HG02970 (cell line): Measurements from ENCODE around the gene SLC11A1.

Experiments used
- ATAC-seq: cut with Tn5 transposase; IDR thresholded peaks from one replicate; pipeline ENCODE4 v1.9.1; 2021; ENCODE audit warnings: mild to moderate bottlenecking, moderate library complexity, moderate number of reproducible peaks; ENCODE audit not compliant: unreplicated experiment, low FRiP score

The SLC11A1 gene

DNA sequence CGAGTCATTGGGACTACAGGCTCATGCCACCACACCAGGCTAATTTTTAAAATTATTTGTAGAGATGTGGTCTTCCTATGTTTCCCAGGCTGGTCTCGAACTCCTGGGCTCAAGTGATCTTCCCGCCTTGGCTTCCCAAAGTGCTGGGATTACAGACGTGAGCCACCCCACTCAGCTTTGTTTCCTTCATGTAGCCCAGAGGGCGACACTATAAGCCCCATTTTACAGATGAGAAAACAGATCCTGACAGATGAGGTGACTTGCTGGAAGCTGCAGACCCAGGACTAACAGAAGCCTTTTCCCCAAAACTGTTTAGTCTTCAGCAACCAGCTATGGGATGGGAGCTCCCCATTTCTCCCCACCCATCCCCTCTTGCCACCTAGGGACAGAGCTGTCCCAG is 10.4 kb downstream of the SLC11A1 start:
- ATAC-seq, result no peak

DNA sequence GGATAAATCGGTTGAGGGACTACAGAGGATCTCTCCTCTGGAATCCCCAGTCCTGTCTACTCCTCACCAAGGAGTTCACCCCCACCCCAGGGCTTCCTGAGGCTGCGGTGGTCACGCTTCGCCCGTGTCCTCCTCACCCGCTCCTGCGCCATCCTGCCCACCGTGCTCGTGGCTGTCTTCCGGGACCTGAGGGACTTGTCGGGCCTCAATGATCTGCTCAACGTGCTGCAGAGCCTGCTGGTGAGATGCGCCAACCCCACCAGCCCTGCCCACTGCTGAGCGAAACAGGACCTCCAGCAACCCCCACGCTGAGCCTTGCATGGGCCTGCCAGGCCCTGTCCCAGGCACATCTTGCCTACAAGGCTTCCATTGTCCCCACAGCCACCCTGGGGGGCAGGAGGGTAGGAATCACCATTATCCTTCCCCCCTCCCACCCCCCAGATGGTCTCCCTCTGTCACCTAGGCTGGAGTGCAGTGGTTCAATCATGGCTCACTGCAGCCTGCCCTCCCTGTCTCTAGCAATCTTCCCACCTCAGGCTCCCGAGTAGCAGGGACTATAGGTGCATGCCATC is 10.9 kb downstream of the SLC11A1 start:
- ATAC-seq, result no peak

DNA sequence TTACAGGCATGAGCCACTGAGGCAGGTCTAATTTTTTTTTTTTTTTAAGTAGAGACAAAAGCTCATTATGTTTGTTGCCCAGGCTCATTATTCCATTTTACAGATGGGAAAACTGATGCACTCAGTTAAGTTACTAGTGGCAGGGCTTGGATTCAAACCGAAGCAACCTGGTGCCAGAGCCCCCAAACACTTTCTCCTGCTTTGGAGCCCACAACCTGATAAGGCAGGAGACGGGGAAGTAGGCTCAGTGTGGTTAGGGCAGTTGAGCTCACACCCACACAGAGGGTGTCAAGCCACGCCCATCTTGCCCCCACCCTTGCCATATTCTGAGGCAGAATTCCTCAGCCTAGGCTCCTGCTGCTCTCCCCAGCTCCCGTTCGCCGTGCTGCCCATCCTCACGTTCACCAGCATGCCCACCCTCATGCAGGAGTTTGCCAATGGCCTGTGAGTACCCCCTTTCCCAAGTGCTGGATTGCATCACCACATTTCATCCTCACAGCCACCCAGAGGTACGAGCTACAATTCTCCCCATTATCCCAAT is 11.7 kb downstream of the SLC11A1 start:
- no peak for ATAC-seq

DNA sequence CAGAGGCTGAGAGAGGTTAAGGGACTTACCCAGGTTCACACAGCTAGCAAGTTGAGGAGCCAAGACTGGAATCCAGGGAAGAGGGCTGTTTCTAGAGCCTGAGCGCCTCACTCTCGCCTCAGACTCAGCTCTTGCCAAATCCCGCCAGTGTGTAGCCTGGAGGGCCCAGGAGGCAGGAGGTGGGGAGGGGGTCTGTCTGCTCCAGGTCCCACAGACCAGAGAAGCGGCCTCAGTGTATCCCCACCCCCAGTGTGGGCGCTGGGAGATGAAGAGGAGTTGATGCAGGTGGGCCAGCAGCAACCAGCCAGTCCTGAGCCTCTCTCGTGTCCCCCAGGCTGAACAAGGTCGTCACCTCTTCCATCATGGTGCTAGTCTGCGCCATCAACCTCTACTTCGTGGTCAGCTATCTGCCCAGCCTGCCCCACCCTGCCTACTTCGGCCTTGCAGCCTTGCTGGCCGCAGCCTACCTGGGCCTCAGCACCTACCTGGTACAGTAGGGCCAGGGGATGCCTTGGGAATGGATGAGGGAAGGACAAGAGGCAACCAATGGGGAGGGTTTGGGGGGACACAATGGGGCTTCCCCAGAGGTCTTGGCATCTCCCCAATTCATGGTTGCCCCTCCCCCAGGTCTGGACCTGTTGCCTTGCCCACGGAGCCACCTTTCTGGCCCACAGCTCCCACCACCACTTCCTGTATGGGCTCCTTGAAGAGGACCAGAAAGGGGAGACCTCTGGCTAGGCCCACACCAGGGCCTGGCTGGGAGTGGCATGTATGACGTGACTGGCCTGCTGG is 12.4 kb downstream of the SLC11A1 start:
- ATAC-seq, result no peak

DNA sequence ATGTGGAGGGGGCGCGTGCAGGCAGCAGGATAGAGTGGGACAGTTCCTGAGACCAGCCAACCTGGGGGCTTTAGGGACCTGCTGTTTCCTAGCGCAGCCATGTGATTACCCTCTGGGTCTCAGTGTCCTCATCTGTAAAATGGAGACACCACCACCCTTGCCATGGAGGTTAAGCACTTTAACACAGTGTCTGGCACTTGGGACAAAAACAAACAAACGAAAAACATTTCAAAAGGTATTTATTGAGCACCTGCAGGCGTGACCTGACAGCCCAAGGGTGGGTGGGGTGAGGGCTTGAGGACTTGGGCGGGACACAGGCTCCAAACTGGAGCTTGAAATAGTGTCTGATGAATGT is 13.0 kb downstream of the SLC11A1 start:
- no peak for ATAC-seq

DNA sequence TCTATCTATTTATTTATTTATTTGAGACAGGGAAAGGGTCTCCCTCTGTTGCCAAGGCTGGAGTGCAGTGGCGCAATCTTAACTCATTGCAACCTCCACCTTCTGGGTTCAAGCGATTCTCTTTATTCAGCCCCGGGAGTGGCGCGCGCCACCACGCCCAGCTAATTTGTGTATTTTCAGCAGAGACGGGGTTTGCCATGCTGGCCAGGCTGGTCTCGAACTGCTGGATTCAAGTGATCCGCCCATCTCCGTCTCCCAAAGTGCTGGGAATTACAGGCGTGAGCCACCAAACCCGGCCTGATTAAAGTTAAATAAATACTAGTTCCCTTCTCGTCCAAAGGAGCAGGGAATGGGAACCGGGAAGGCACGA is 13.4 kb downstream of the SLC11A1 start:
- no peak for ATAC-seq

DNA sequence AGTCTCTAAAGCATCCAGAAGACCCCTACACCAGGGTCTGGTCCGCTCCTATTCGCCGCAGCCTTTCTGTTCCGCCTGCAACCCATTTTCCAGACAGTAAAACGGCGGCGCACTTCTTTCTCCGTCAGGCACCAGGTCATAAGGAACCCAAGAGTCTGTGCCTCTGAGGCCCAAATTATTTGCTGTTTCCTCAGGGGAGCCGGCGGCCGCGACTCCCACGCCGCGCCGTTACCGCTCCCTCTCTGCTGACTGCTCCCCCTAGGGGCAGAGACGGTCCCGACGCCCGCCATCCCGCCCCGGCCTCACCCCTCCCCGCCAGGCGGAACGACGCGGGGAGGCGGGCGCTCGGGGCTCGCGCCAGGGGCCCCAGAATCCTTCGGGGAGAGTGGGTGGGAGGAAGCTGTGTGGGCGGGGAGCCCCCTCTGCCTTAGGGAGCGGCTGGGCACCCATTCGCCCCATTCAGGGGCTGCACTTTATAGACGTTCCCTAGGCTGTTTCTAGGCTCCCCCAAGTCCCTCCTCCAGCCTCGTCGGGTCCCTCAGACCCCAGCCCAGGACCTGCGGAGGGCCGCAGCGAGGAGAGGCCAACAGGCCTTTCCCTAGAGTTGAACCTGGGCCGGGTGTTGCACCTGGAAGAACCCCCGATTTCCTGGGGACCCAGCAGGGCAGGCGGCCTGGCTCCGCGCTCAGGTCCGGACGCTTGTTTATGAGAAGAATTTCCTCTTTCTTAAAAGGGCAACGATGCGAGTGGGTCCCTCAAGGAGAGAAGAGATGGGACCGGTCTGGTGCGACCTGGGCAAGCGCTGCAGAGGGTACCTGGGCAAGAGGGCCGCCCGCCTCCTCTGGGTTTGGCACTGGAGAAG is 14.0 kb downstream of the SLC11A1 start:
- peak; percentile 55 for ATAC-seq

DNA sequence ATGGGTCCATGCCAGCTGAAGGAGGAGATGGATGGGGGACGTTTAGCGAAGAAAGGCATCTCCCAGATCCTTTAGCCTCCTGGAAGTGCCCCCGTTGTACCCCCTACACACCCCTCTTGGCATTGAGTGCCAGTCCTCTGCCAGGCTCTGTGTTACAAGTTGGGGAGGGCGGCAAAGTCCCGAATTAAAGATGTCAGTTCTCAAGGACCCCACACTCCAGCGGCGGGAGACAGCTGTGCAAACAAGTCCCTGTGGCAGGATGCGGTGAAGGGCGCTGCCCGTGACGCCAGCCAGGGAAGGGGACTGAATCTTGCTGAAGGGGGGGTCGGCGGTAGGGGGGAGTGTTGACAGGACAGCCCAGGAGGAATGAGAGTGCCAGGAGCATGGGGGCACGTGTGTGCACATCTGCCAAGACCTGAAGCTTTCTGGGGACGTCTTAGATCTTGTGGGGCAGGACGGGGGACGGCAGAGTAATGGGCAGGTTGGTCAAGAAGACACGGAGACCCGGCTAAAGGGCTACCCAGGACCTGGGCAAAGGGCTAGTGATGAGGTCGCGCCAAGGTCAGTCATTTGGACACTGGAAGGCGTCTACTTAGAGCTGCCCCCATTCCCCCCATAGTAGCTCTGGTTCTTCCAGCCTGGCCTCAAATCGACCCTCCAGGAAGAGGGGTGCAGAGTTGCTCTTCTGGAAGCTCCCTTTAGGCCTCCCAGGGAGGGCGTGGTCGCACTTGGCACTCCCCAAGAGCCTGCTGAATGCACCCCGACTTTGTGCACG is 14.8 kb downstream of the SLC11A1 start:
- no peak for ATAC-seq

DNA sequence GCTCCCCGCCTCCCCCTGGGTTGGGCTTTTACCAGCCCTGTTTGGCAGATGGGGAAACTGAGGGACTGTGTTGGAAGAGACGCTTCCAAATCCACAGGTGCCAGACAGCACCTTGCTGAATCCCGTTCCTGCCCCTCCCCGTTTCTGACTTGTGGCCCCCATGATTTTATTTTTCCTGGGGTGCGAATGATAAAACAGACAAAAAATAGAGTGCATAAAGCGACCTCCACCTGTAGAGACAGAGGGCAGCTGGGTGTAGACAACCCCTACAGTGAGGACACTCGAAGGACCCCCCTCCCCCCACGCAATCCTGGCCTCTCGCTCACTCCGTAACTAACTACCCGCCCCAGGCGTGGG is 15.4 kb downstream of the SLC11A1 start:
- no peak for ATAC-seq

DNA sequence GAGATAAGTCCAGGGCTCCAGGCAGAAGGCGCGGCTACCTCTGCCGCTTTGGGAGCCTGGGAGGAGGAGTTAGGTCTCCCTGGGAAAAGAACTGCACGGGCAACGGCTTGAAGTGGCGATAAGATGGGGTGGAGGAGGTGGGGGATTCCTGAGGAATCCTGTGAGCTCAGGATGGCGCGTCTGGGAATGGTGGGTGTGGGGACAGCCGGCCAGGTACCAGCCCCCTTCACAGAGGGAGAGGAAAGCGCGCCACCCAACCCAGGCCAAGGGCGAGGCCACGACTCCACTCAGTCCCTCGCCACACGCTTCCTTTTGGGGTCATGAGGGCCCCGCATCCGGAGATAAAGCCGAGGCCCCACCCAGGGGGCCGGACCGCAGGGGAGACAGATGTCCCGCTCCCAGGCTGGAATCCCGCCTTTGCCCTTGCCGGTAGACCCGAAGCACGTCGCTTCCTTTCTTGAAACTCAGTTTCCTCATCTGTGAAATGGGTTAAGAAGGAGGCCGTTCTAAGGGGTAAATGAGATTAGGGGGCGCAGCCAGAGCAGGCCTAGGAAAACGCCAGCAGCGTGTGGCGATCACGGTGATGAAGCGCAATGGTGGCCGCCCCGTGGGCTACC is 15.9 kb downstream of the SLC11A1 start:
- no peak for ATAC-seq

DNA sequence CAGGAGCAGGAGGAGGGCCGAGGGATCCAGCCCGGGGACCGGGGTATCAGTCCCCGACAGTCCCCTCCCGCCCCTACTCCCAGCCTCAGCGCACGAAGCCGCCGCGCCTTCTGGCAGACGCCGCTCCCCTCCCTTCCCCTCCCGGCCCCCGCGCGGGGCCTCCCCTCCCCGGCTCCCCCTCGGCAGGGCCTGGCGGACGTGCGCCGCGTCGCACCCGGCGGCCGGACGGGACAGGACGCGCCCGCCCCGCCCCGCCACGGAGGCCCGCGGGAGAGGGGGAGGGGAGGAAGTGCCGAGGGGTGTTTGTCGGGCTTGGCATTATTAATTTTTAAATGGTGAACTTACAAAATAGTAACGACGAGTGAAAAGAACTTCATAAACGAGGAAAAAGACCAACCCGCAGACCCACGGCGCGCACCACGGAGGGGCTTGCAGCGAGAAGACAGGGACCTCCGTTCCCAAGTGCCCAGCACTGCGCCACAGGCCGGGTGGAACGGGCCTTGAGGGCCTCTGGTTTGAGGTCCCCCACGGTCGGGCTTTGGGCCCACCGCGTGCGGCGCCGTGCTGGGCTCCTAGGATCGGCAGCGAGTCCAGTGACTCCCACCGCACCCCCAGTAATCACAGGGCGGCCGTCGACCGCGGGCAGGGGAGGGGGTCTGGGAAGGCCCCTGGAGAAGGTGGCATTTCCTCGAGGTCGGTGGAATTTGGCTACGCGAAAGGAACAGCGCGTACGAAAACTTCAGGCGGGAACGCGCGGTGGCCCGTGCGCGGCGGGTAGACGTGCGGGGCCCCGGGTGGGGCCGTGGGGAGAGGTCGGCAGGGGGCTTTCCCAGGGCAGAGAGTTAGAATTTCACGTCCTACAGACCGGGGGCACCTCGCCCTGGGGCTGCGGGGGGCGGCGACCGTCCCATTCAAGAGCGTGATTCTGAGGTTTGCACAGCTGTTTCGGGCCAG is 16.6 kb downstream of the SLC11A1 start:
- peak; percentile 25 for ATAC-seq

DNA sequence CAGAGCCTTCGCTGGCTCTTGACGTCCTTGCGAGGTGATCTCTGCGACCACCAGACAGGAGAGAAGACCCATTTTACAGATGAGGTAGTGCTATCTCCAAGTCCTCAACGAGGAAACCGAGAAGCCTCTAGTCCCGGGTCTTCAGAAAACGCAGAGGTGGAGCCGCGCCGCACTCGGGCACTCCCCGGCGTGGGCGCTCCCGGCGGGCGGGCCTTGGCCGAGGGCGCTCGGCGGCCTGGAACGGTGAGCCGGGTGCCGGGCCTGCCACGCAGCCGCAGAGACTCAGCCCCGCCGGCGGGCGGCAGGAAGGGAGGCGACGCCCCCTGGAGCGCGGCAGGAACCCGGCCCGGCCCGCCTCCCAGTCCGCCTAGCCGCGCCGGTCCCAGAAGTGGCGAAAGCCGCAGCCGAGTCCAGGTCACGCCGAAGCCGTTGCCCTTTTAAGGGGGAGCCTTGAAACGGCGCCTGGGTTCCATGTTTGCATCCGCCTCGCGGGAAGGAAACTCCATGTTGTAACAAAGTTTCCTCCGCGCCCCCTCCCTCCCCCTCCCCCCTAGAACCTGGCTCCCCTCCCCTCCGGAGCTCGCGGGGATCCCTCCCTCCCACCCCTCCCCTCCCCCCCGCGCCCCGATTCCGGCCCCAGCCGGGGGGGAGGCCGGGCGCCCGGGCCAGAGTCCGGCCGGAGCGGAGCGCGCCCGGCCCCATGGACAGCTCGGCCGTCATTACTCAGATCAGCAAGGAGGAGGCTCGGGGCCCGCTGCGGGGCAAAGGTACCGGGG is 17.5 kb downstream of the SLC11A1 start, which contains the start of gene CTDSP1:
TSS of gene CTDSP1 (plus strand) at position 478 of the 776 bp plus-strand sequence. CDS start at position 701, 223 bp downstream.
- peak; percentile 52 for ATAC-seq

DNA sequence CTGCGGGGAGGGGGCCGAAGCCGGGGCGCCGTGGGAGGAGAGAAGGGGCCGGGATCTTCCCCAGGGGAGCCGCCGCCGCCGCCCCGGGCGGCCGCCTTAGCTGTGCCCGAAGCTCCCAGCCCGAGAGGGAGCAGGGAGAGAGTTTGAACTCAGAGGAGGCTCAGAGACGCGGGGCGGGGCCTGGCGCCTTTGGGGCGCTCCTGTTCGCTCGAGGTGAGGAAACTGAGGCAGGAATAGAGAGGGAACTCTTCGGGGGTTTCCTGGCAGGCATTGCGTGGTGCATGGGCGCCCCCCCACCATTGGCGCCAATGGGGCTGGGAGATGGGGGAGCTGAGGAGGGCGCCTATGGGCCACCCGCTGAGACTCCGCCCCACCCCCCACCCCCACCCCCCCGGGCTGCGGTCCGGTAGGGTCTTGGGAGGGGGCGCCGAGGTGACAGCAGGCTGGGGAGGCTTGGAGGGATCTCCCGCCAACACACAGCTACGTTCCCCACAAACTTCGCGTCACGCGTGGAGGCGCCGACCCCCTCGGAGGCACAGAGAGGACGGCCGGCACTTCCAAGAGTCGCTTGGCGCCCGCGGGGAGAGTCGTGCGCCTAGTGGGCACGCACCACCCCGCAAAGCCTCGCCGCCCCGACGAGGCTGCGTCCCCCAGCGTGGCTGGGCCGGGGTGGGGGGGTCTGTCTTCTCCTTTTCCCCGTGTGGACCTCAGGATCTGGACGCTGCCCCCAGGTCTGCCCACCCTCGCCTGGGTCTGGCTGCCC is 18.3 kb downstream of the SLC11A1 start:
- ATAC-seq, result no peak

DNA sequence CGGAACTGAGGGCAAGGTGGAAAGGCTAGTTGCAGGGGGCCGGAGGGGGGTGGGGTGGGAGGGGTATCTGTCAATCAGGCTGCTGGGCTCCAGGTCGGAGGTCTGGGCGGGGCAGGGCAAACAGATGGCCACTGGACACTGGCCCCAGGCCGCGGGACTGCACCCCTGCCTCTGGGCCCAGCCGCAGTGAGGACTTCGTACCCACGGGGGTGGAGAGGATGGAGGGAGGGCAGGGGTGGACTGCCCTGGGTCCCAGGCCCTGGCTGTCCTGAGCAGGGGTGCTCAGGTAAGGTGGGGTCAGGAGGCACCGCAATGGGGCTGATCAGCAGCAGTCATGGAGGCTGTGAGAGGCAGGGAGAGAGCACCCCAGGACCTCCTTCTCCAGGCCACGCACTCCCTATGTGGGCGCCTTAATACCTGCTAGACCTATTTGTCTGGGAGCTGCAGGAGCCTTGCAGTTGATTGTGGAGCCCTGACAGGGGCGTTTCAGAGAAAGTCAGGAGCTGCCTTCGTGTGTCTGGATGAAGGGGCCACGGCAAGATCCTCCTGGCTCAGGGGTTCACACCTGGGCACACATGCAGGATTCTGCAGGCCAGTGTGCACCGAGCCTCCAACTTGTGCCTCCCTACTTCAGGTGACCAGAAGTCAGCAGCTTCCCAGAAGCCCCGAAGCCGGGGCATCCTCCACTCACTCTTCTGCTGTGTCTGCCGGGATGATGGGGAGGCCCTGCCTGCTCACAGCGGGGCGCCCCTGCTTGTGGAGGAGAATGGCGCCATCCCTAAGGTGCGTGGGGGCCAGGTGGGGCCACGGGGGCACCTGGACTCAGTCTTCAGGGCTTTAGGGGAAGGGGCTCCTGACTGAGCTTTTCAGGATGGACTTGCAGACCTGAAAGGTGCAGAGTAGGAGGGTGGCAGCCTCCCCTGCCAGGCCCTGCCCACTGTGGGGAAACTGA is 19.1 kb downstream of the SLC11A1 start:
- no peak for ATAC-seq

DNA sequence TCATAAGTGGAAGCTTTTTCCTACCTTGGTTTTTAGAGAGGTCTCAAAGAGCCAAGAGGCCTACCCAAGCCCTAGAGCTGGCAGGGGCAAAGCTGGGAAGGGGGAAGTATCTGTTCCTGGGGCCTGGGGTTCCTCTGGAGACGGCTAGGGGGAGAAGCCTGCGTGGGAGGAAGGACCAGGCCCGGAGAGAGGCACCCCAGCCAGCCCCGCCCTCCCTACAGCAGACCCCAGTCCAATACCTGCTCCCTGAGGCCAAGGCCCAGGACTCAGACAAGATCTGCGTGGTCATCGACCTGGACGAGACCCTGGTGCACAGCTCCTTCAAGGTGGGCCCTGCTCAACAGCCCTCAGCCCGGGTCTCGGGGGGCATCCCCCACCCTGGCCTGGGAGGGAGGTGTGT is 19.8 kb downstream of the SLC11A1 start:
- ATAC-seq, result no peak

DNA sequence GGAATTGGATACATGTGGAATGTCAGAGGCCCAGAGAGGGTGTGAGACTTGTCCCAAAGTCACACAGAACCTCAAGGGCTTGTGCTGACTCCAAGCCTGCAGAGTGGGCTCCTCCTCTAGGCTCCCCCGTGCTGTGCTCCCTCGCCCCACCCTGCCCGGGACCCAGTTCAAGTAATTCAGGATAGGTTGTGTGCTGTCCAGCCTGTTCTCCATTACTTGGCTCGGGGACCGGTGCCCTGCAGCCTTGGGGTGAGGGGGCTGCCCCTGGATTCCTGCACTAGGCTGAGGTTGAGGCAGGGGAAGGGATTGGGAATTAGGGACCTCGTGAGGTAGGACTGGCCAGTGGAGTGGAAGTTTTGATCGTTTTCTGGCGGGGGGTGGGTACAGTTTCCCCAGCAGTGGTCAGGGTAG is 20.4 kb downstream of the SLC11A1 start:
- no peak for ATAC-seq
